ENCODE results near the gene OR7G3. TPM values are rescaled to one million over a fixed set of nuclear protein-coding genes. Genes with fewer than 3 reads are reported as not detected.

OR7G3 gene
- total RNA-seq, 3 donors from 2014 or later (not counting 1 experiment from before 2014, with no cell fraction given): not detected

DNA sequence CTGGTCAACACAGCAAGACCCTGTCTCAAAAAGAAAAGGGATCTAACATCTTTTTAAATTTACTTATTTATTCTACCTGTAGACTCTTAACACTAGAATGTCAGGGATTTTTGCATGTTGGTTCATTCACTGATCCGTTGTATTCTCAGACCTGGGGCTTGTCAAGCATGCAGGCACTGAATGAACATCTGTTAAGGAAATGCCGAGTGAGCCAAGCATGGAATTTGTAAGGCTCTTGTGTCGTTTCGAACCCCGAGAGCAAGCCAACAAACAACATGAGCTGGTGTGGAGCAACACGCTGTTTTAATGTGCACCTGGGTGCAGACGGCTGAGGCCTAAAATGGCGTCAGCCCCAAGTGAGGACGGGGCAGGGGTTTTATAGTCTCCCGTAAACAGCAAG is 49.8 kb downstream of the OR7G3 start:
- no peaks in the 10 kb centered on the region for H3K36me3 ChIP-seq (ENCODE audit: control insufficient read depth, insufficient read depth, low read length)
- no peaks in the 10 kb centered on the region for H3K9me3 Mint-ChIP-seq
- H3K27me3 ChIP-seq (ENCODE audit: control insufficient read depth, insufficient read depth, low read length): no peaks in the 10 kb centered on the region

More for the DNA sequence above, 49.8 kb downstream of the OR7G3 start:
- no peak for ATAC-seq
- DNase-seq: no peak
- Mint-ChIP-seq H3K4me1 (peaks cover 0 to 3% of the 10 kb centered on the region in 2 donors), H3K36me3 (no peaks in the 10 kb centered on the region), H3K27ac (no peak overlapping the region), H3K27me3 (ENCODE audit: low read depth in 2 of 2) (no peaks in the 10 kb centered on the region), H3K4me3 (no peak overlapping the region)
- intact Hi-C loops (cut with micrococcal nuclease): loop anchor here (5.0 kb wide), 1 partner anchor 425 kb away; no protein-coding TSS in a partner anchor
- no peak overlapping the region for H3K27ac ChIP-seq (ENCODE audit: low read length)
- TF ChIP-seq, protein P1, sequence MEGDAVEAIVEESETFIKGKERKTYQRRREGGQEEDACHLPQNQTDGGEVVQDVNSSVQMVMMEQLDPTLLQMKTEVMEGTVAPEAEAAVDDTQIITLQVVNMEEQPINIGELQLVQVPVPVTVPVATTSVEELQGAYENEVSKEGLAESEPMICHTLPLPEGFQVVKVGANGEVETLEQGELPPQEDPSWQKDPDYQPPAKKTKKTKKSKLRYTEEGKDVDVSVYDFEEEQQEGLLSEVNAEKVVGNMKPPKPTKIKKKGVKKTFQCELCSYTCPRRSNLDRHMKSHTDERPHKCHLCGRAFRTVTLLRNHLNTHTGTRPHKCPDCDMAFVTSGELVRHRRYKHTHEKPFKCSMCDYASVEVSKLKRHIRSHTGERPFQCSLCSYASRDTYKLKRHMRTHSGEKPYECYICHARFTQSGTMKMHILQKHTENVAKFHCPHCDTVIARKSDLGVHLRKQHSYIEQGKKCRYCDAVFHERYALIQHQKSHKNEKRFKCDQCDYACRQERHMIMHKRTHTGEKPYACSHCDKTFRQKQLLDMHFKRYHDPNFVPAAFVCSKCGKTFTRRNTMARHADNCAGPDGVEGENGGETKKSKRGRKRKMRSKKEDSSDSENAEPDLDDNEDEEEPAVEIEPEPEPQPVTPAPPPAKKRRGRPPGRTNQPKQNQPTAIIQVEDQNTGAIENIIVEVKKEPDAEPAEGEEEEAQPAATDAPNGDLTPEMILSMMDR (IDR thresholded peaks at IDR 0.05): no peak
- WGBS (ENCODE audit: insufficient coverage): 94% methylated on average over 10 of the region's 10 CpGs
- peaks cover 2% of the 10 kb centered on the region for H3K4me1 ChIP-seq (ENCODE audit: control insufficient read depth, insufficient read depth, low read length)
- no peaks in the 10 kb centered on the region for H3K9me3 ChIP-seq (ENCODE audit: control insufficient read depth, insufficient read depth, low read length)
- H3K4me3 ChIP-seq (ENCODE audit: low read length): no peak overlapping the region

Other genes with a start within 250 kb of the OR7G3 start
- gene MUC16, start 116.5 kb downstream of the OR7G3 start, total RNA-seq: under 1 TPM in 1 of 3 donors, not detected in 2; under 0.01 TPM
- gene OR1M1, start 39.9 kb downstream of the OR7G3 start, total RNA-seq: not detected
- not detected for gene OR7G2, start 19.5 kb downstream of the OR7G3 start, total RNA-seq
- not detected for gene OR7G1, start 11.2 kb downstream of the OR7G3 start, total RNA-seq
- 10 to 100 TPM; 78.0 to 91.2 (median 82.8) TPM for gene ZNF317, start 13.4 kb upstream of the OR7G3 start, total RNA-seq
- gene OR7D2, start 52.0 kb upstream of the OR7G3 start, total RNA-seq: not detected
- not detected for gene OR7D4, start 92.6 kb upstream of the OR7G3 start, total RNA-seq
- gene OR7E24, start 124.0 kb upstream of the OR7G3 start, total RNA-seq: not detected
- 10 to 100 TPM; 13.4 to 15.3 (median 15.2) TPM for gene ZNF699, start 182.9 kb upstream of the OR7G3 start, total RNA-seq
- 10 to 100 TPM; 10.0 to 20.5 (median 11.4) TPM for gene ZNF559, start 197.2 kb upstream of the OR7G3 start, total RNA-seq
- 1 to 10 TPM in 2 of 3 donors, under 1 TPM in 1; 0.31 to 1.5 (median 1.2) TPM for gene ZNF177, start 236.1 kb upstream of the OR7G3 start, total RNA-seq